A549 (cell line): ENCODE data around the gene RNF207. TPM values are rescaled to one million over a fixed set of nuclear protein-coding genes. Genes with fewer than 3 reads are reported as not detected.

Experiments
- ATAC-seq, 2 experiments: fragments of 200-7000 bp in 1 of 2; fragments of >200 bp in 1 of 2; cut with Nextera tagmentation in 1 of 2; cut with Tn5 transposase in 1 of 2; 3 replicates each; pipeline versions ENCODE4 v1.8.0 to v1.9.1; 2018 to 2020; ENCODE audit warnings: mild to moderate bottlenecking in 1 of 2, moderate library complexity in 1 of 2
- CTCF ChIA-PET: fragments of 300-600 bp; sonication (Branson Sonifier 250); formaldehyde crosslinking; extraction: SDS; loops from one replicate; lab custom pipeline; 2021; ENCODE audit warnings: antibody characterized with exemption, inconsistent platforms; lab: Yijun Ruan, JAX
- POLR2A ChIA-PET: fragments of 350-600 bp; formaldehyde crosslinking; extraction: SDS; loops from one replicate; lab custom pipeline; 2021; ENCODE audit warnings: antibody characterized with exemption, inconsistent platforms; lab: Yijun Ruan, JAX
- DNase-seq, 2 experiments: peaks; one replicate each; pipeline versions ENCODE4 v3.0.0 to v3.0.0-alpha.2; 2011 to 2016; ENCODE audit warnings: low read depth in 1 of 2, low spot score in 1 of 2
- FAIRE-seq: peaks from 2 replicates; lab custom pipeline; 2011; peaks lifted over from hg19 to GRCh38; lab: Jason Lieb, UNC
- H3K27ac ChIP-seq, 2 experiments: fragments of >200 bp; sonication (Bioruptor Twin); formaldehyde crosslinking; 3 replicates each; pipeline ENCODE4 v1.5.1; 2016 to 2017
- H3K4me1 ChIP-seq: fragments of >200 bp; sonication (Bioruptor Twin); formaldehyde crosslinking; 3 replicates; pipeline ENCODE4 v1.6.1; 2016
- H3K4me2 ChIP-seq: fragments of >200 bp; sonication (Bioruptor Twin); formaldehyde crosslinking; 3 replicates; pipeline ENCODE4 v1.6.1; 2016
- H3K4me3 ChIP-seq: fragments of >200 bp; sonication (Bioruptor Twin); formaldehyde crosslinking; 3 replicates; pipeline ENCODE4 v1.5.1; 2016
- H3K9me3 ChIP-seq: fragments of >200 bp; sonication (Bioruptor Twin); formaldehyde crosslinking; 3 replicates; pipeline ENCODE4 v1.6.1; 2016
- CHD2 ChIP-seq: fragments of 150-350 bp; IDR thresholded peaks from 2 replicates; pipeline ENCODE4 v1.6.1; 2014; ENCODE audit warnings: low read length; ENCODE audit not compliant: partially characterized antibody
- FOSL2 ChIP-seq, 2 experiments: fragments of 450-650 bp in 1 of 2; fragments of >200 bp in 1 of 2; sonication (Bioruptor Twin) in 1 of 2; formaldehyde crosslinking; IDR thresholded peaks; 2 replicates each; pipeline versions ENCODE4 v1.5.0 to v1.6.1; 2016 to 2020; ENCODE audit warnings: mild to moderate bottlenecking in 1 of 2, moderate library complexity in 1 of 2
- FOXS1 ChIP-seq: fragments of 250-450 bp; sonication (Bioruptor Pico); IDR thresholded peaks from 2 replicates; pipeline ENCODE4 v1.5.0; 2020; ENCODE audit warnings: mild to moderate bottlenecking, moderate library complexity
- HEYL ChIP-seq: fragments of 250-450 bp; sonication (Bioruptor Pico); IDR thresholded peaks from 2 replicates; pipeline ENCODE4 v1.8.0; 2021; ENCODE audit warnings: mild to moderate bottlenecking, moderate library complexity
- JUN ChIP-seq, 2 experiments: fragments of >200 bp; sonication (Bioruptor Twin); formaldehyde crosslinking; IDR thresholded peaks; 2 replicates in 1 of 2; 3 replicates in 1 of 2; pipeline ENCODE4 v1.6.1; 2016 to 2017
- JUNB ChIP-seq: fragments of >200 bp; sonication (Bioruptor Twin); formaldehyde crosslinking; IDR thresholded peaks from 2 replicates; pipeline ENCODE4 v1.6.1; 2016
- KDM1A ChIP-seq: fragments of 200-600 bp; sonication (generic); IDR thresholded peaks from 2 replicates; pipeline ENCODE4 v1.6.1; 2016; ENCODE audit warnings: low read depth, mild to moderate bottlenecking
- MAZ ChIP-seq: fragments of 150-350 bp; IDR thresholded peaks from 2 replicates; pipeline ENCODE4 v1.6.1; 2014; ENCODE audit warnings: antibody characterized with exemption, low read depth, low read length, borderline replicate concordance
- NFE2L2 ChIP-seq: fragments of 150-350 bp; conservative IDR thresholded peaks from 2 replicates; pipeline ENCODE4 v1.6.1; 2014; ENCODE audit warnings: low read length
- PHF8 ChIP-seq: fragments of 200-600 bp; sonication (generic); IDR thresholded peaks from 2 replicates; pipeline ENCODE4 v1.6.1; 2016; ENCODE audit warnings: low read depth, mild to moderate bottlenecking, antibody characterized with exemption, moderate library complexity, borderline replicate concordance
- POLR2A ChIP-seq: IDR thresholded peaks from 2 replicates; pipeline ENCODE4 v1.6.1; 2012; ENCODE audit warnings: mild to moderate bottlenecking, low read length
- RCOR1 ChIP-seq: fragments of 150-350 bp; IDR thresholded peaks from 2 replicates; pipeline ENCODE4 v1.6.1; 2014; ENCODE audit warnings: antibody characterized with exemption, low read length, low read depth
- RFX5 ChIP-seq: fragments of 450-650 bp; IDR thresholded peaks from 2 replicates; pipeline ENCODE4 v1.7.1; 2014; ENCODE audit warnings: antibody characterized with exemption, mild to moderate bottlenecking, moderate library complexity
- RNF2 ChIP-seq: fragments of 200-600 bp; sonication (generic); IDR thresholded peaks from 2 replicates; pipeline ENCODE4 v1.6.1; 2016; ENCODE audit warnings: low read depth, mild to moderate bottlenecking, antibody characterized with exemption, moderate library complexity, borderline replicate concordance
- SMC3 ChIP-seq: fragments of >200 bp; sonication (Bioruptor Twin); formaldehyde crosslinking; IDR thresholded peaks from 3 replicates; pipeline ENCODE4 v1.6.1; 2018; ENCODE audit warnings: inconsistent platforms
- ZFP36 ChIP-seq: fragments of 450-650 bp; IDR thresholded peaks from 2 replicates; pipeline ENCODE4 v1.6.1; 2014; ENCODE audit warnings: borderline replicate concordance; ENCODE audit not compliant: partially characterized antibody
- WGBS: methylation state at CpG from one replicate; pipeline ENCODE4 v1.1.6; 2017; ENCODE audit errors: missing lambda C conversion rate; 5-methylcytosine and 5-hydroxymethylcytosine counted together
- polyA plus RNA-seq, 4 experiments: library from polyadenylated mRNA; depleted of rRNA in 3 of 4; stranded (reverse); fragments of >200 nt; fragmentation: RNase III in 1 of 4; extraction: RNeasy Plus Mini Kit Qiagen cat#74134 plus additional on column Dnase treatment in 1 of 4; gene quantifications; 2 replicates in 3 of 4; 3 replicates in 1 of 4; pipeline ENCODE4 v1.2.3, GENCODE V29; 2011 to 2017
- TF ChIP-seq, protein P1 (sequence below): IDR thresholded peaks from 2 replicates; pipeline ENCODE4 v1.6.1; 2012
- TF ChIP-seq, protein P2 (sequence below): fragments of 450-650 bp; IDR thresholded peaks from 2 replicates; pipeline ENCODE4 v1.6.1; 2014; ENCODE audit warnings: antibody characterized with exemption
- TF ChIP-seq, protein P3 (sequence below): fragments of >200 bp; sonication (Bioruptor Twin); formaldehyde crosslinking; IDR thresholded peaks from 3 replicates; pipeline ENCODE4 v1.5.1; 2016
- TF ChIP-seq, protein P4 (sequence below): fragments of >200 bp; sonication (Bioruptor Twin); formaldehyde crosslinking; IDR thresholded peaks from 2 replicates; pipeline ENCODE4 v1.6.1; 2016

Gene RNF207
- polyA plus RNA-seq, 2 of the 4 experiments (the other 2 are of a cell fraction), result 11.3 to 24.6 TPM

DNA sequence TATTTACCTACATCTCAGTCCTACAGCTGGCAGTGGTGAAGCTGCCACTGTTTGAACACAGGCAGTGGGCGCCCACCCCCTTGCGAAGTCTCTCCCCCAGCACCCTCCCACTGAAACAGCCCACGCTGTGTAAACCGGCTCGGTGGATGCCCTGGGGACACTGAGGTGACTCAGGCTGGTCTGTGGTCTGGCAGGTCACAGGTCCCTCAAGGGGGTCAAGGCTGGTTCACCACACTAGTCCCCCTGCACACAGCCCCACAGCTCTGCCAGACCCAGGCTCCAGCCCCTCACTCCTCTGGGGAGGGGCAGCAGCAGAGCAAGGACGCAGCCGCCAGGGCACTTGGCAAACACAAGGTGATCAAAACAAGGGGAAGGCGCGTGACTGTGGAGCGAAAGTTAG, 33.4 kb upstream of the RNF207 start:
- Histone ChIP-seq H3K4me1 (no peaks in the 10 kb centered on the region), H3K27ac (no peak overlapping the region), H3K9me3 (no peaks in the 10 kb centered on the region), H3K4me3 (no peak overlapping the region), H3K4me2 (no peak overlapping the region)
- DNase-seq (no peak), ATAC-seq (no peak), FAIRE-seq (no peak)
- ChIA-PET CTCF (interaction anchor here (0.6 to 3.2 kb wide), 8 partner anchors 15 to 122 kb away, joined by 3 to 18 read pairs (median 4); no protein-coding TSS in a partner anchor), POLR2A (no interaction called here)
- TF ChIP-seq PHF8 (no peak), RCOR1 (no peak)
- TF ChIP-seq, protein P1, sequence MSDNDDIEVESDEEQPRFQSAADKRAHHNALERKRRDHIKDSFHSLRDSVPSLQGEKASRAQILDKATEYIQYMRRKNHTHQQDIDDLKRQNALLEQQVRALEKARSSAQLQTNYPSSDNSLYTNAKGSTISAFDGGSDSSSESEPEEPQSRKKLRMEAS, result no peak
- WGBS, result 45% methylated on average over 9 of the region's 10 CpGs

DNA sequence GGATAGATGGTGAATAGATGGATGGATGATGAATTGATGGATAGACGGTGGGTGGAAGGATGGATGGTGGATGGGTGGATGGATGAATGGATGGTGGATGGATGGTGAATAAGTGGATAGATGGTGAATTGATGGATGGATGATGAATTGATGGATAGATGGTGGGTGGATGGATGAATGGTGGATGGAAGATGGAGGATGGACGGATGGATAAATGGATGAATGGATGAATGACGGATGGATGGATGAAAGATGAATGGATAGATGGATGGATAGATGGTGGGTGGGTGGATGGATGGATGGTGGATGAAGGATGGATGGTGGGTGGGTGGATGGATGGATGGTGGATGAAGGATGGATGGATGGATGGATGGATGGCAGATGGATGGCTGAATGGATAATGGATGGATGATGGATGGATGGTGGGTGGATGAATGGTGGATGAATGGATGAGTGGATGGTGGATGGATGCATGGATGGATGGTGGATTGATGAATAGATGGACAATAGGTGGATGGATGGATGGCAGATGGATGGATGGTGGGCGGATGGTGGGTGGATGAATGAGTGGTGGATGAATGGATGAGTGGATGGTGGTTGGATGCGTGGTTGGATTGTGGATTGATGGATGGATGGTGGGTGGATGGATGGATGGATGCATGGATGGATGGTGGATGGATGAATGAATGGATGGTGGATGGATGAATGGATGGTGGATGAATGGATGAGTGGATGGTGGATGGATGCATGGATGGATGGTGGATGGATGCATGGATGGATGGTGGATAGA, 31.1 kb upstream of the RNF207 start:
- no peak for DNase-seq
- 60% methylated on average over 5 of the region's 5 CpGs for WGBS
- Histone ChIP-seq H3K4me1 (peaks cover 6% of the 10 kb centered on the region; the same call in 2 of the 3 replicates), H3K9me3 (no peaks in the 10 kb centered on the region), H3K27ac (no peak overlapping the region), H3K4me3 (no peak overlapping the region), H3K4me2 (no peak overlapping the region)
- ATAC-seq, result no peak
- TF ChIP-seq RFX5 (no peak), HEYL (CRISPR knock-in tag) (no peak), RNF2 (no peak), POLR2A (no peak)
- ChIA-PET CTCF (no interaction called here), POLR2A (no interaction called here)
- FAIRE-seq, result no peak

DNA sequence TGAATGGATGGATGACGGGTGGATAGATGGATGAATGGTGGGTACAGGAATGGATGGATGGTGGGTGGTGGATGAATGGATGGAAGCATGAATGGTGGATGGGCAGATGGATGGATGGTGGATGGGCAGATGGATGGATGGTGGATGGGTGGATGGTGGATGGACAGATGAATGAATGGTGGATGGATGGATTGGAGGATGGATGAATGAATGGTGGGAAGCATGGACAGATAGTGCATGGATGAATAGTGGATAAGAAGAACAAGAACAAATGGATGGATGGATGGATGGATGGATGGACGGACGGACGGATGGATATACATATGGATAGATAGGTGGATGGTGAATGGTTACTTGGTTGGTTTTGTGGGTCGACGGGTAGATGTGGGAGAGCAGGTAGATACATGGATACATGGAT, 30.5 kb upstream of the RNF207 start:
- no peak for ATAC-seq
- FAIRE-seq, result no peak

More for the DNA sequence above, 30.5 kb upstream of the RNF207 start:
- H3K27ac ChIP-seq, result no peak overlapping the region
- H3K4me3 ChIP-seq, result no peak overlapping the region
- DNase-seq, result no peak
- POLR2A ChIA-PET, result no interaction called here
- CTCF ChIA-PET, result no interaction called here
- H3K4me2 ChIP-seq, result no peak overlapping the region
- TF ChIP-seq SMC3, result no peak
- TF ChIP-seq, protein P2, sequence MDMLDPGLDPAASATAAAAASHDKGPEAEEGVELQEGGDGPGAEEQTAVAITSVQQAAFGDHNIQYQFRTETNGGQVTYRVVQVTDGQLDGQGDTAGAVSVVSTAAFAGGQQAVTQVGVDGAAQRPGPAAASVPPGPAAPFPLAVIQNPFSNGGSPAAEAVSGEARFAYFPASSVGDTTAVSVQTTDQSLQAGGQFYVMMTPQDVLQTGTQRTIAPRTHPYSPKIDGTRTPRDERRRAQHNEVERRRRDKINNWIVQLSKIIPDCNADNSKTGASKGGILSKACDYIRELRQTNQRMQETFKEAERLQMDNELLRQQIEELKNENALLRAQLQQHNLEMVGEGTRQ, result no peak
- TF ChIP-seq, protein P3, sequence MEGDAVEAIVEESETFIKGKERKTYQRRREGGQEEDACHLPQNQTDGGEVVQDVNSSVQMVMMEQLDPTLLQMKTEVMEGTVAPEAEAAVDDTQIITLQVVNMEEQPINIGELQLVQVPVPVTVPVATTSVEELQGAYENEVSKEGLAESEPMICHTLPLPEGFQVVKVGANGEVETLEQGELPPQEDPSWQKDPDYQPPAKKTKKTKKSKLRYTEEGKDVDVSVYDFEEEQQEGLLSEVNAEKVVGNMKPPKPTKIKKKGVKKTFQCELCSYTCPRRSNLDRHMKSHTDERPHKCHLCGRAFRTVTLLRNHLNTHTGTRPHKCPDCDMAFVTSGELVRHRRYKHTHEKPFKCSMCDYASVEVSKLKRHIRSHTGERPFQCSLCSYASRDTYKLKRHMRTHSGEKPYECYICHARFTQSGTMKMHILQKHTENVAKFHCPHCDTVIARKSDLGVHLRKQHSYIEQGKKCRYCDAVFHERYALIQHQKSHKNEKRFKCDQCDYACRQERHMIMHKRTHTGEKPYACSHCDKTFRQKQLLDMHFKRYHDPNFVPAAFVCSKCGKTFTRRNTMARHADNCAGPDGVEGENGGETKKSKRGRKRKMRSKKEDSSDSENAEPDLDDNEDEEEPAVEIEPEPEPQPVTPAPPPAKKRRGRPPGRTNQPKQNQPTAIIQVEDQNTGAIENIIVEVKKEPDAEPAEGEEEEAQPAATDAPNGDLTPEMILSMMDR, result no peak
- no peak for TF ChIP-seq NFE2L2
- TF ChIP-seq FOSL2 (IDR thresholded peaks at IDR 0.05), result no peak
- no peak for TF ChIP-seq FOSL2 (CRISPR knock-in tag; IDR thresholded peaks at IDR 0.05)
- TF ChIP-seq KDM1A, result no peak
- no peak for TF ChIP-seq FOXS1 (CRISPR knock-in tag)
- TF ChIP-seq JUN (IDR thresholded peaks at IDR 0.05), result no peak
- TF ChIP-seq MAZ, result no peak
- TF ChIP-seq, protein P4, sequence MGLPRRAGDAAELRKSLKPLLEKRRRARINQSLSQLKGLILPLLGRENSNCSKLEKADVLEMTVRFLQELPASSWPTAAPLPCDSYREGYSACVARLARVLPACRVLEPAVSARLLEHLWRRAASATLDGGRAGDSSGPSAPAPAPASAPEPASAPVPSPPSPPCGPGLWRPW, result no peak
- TF ChIP-seq ZFP36, result no peak
- no peak for TF ChIP-seq JUNB
- no peak for TF ChIP-seq CHD2
- TF ChIP-seq, all 56 proteins: peak for 0
- Histone ChIP-seq H3K9me3 (no peaks in the 10 kb centered on the region), H3K4me1 (peaks cover 6% of the 10 kb centered on the region; the same call in 2 of the 3 replicates)
- 52% methylated on average over 6 of the region's 6 CpGs for WGBS
